ENCODE results near the gene ARHGEF19. TPM values are rescaled to one million over a fixed set of nuclear protein-coding genes. Genes with fewer than 3 reads are reported as not detected.

ARHGEF19 gene
- total and polyA plus RNA-seq, 9 of the 15 experiments (the other 6 are each of a cell fraction or from before 2014, with no cell fraction given): 0.73 to 21.0 (median 5.2) TPM

DNA sequence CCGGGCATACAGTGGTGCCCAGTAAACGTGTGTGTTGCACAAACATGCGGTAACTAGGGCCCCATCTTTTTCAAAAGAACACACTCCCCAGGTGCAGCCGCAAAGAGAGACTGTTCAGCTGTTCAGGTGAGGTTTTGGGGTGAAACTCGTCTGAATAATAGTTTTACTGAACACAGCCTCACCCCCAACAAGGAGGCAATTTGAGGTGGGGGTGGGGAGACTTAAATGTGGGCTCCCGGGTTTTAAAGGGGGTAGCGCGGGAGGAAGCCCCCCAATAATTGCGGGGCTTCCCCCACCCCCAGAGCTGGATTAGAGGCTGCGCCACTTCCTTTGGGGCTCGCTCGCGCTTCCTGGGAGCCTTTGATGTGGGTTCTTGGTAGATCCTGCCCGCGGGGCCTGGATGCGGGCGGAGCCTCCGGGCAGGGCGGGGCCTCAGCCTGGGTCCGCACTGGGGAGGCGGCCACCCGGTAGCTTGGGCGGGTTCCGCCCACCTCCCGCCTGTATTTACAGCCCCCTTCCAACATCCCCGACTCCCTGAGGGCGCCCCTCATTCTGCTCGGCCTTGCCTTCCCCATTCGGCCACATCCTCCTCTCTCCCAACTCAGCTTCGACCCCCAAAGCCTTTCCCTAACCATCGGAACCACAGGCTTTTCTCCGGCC lies 50.2 kb downstream of the ARHGEF19 start (continued):
- TF ChIP-seq, protein P1, sequence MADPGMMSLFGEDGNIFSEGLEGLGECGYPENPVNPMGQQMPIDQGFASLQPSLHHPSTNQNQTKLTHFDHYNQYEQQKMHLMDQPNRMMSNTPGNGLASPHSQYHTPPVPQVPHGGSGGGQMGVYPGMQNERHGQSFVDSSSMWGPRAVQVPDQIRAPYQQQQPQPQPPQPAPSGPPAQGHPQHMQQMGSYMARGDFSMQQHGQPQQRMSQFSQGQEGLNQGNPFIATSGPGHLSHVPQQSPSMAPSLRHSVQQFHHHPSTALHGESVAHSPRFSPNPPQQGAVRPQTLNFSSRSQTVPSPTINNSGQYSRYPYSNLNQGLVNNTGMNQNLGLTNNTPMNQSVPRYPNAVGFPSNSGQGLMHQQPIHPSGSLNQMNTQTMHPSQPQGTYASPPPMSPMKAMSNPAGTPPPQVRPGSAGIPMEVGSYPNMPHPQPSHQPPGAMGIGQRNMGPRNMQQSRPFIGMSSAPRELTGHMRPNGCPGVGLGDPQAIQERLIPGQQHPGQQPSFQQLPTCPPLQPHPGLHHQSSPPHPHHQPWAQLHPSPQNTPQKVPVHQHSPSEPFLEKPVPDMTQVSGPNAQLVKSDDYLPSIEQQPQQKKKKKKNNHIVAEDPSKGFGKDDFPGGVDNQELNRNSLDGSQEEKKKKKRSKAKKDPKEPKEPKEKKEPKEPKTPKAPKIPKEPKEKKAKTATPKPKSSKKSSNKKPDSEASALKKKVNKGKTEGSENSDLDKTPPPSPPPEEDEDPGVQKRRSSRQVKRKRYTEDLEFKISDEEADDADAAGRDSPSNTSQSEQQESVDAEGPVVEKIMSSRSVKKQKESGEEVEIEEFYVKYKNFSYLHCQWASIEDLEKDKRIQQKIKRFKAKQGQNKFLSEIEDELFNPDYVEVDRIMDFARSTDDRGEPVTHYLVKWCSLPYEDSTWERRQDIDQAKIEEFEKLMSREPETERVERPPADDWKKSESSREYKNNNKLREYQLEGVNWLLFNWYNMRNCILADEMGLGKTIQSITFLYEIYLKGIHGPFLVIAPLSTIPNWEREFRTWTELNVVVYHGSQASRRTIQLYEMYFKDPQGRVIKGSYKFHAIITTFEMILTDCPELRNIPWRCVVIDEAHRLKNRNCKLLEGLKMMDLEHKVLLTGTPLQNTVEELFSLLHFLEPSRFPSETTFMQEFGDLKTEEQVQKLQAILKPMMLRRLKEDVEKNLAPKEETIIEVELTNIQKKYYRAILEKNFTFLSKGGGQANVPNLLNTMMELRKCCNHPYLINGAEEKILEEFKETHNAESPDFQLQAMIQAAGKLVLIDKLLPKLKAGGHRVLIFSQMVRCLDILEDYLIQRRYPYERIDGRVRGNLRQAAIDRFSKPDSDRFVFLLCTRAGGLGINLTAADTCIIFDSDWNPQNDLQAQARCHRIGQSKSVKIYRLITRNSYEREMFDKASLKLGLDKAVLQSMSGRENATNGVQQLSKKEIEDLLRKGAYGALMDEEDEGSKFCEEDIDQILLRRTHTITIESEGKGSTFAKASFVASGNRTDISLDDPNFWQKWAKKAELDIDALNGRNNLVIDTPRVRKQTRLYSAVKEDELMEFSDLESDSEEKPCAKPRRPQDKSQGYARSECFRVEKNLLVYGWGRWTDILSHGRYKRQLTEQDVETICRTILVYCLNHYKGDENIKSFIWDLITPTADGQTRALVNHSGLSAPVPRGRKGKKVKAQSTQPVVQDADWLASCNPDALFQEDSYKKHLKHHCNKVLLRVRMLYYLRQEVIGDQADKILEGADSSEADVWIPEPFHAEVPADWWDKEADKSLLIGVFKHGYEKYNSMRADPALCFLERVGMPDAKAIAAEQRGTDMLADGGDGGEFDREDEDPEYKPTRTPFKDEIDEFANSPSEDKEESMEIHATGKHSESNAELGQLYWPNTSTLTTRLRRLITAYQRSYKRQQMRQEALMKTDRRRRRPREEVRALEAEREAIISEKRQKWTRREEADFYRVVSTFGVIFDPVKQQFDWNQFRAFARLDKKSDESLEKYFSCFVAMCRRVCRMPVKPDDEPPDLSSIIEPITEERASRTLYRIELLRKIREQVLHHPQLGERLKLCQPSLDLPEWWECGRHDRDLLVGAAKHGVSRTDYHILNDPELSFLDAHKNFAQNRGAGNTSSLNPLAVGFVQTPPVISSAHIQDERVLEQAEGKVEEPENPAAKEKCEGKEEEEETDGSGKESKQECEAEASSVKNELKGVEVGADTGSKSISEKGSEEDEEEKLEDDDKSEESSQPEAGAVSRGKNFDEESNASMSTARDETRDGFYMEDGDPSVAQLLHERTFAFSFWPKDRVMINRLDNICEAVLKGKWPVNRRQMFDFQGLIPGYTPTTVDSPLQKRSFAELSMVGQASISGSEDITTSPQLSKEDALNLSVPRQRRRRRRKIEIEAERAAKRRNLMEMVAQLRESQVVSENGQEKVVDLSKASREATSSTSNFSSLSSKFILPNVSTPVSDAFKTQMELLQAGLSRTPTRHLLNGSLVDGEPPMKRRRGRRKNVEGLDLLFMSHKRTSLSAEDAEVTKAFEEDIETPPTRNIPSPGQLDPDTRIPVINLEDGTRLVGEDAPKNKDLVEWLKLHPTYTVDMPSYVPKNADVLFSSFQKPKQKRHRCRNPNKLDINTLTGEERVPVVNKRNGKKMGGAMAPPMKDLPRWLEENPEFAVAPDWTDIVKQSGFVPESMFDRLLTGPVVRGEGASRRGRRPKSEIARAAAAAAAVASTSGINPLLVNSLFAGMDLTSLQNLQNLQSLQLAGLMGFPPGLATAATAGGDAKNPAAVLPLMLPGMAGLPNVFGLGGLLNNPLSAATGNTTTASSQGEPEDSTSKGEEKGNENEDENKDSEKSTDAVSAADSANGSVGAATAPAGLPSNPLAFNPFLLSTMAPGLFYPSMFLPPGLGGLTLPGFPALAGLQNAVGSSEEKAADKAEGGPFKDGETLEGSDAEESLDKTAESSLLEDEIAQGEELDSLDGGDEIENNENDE (IDR thresholded peaks at IDR 0.05; ENCODE audit: low read depth, low read length): no peak
- TF ChIP-seq MYBL2 (IDR thresholded peaks at IDR 0.05; ENCODE audit: low read depth) (no peak), MYBL2 (CRISPR knock-in tag; IDR thresholded peaks at IDR 0.05; ENCODE audit: borderline replicate concordance) (no peak), HMG20A (CRISPR knock-in tag; conservative IDR thresholded peaks at IDR 0.05) (no peak), CBX1 (IDR thresholded peaks at IDR 0.05; ENCODE audit: low read depth) (no peak; the same call in 1 of the 2 replicates), ZBTB26 (CRISPR knock-in tag; IDR thresholded peaks at IDR 0.05) (no peak)
- TF ChIP-seq, protein P2, sequence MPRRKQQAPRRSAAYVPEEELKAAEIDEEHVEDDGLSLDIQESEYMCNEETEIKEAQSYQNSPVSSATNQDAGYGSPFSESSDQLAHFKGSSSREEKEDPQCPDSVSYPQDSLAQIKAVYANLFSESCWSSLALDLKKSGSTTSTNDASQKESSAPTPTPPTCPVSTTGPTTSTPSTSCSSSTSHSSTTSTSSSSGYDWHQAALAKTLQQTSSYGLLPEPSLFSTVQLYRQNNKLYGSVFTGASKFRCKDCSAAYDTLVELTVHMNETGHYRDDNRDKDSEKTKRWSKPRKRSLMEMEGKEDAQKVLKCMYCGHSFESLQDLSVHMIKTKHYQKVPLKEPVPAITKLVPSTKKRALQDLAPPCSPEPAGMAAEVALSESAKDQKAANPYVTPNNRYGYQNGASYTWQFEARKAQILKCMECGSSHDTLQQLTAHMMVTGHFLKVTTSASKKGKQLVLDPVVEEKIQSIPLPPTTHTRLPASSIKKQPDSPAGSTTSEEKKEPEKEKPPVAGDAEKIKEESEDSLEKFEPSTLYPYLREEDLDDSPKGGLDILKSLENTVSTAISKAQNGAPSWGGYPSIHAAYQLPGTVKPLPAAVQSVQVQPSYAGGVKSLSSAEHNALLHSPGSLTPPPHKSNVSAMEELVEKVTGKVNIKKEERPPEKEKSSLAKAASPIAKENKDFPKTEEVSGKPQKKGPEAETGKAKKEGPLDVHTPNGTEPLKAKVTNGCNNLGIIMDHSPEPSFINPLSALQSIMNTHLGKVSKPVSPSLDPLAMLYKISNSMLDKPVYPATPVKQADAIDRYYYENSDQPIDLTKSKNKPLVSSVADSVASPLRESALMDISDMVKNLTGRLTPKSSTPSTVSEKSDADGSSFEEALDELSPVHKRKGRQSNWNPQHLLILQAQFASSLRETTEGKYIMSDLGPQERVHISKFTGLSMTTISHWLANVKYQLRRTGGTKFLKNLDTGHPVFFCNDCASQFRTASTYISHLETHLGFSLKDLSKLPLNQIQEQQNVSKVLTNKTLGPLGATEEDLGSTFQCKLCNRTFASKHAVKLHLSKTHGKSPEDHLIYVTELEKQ (CRISPR knock-in tag; IDR thresholded peaks at IDR 0.05): no peak
- TF ChIP-seq, protein P3, sequence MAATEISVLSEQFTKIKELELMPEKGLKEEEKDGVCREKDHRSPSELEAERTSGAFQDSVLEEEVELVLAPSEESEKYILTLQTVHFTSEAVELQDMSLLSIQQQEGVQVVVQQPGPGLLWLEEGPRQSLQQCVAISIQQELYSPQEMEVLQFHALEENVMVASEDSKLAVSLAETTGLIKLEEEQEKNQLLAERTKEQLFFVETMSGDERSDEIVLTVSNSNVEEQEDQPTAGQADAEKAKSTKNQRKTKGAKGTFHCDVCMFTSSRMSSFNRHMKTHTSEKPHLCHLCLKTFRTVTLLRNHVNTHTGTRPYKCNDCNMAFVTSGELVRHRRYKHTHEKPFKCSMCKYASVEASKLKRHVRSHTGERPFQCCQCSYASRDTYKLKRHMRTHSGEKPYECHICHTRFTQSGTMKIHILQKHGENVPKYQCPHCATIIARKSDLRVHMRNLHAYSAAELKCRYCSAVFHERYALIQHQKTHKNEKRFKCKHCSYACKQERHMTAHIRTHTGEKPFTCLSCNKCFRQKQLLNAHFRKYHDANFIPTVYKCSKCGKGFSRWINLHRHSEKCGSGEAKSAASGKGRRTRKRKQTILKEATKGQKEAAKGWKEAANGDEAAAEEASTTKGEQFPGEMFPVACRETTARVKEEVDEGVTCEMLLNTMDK (IDR thresholded peaks at IDR 0.05; ENCODE audit: borderline replicate concordance, insufficient read depth, low read depth, low read length, poor library complexity, severe bottlenecking): no peak

Measured in K562 (cell line).